ENCODE results near the gene PGBD1. TPM values are rescaled to one million over a fixed set of nuclear protein-coding genes. Genes with fewer than 3 reads are reported as not detected.
A peak's percentile ranks its signal among the peaks of the same experiment; 100 is the strongest.

PGBD1 gene
- total RNA-seq, 2 donors from 2014 or later, result 0.39 to 2.3 TPM

GRCh38 chr6:28343898-28344677 lies 62.7 kb downstream of the PGBD1 start:
- peaks cover 0 to 15% of the 10 kb centered on the region in 2 donors for H3K9me3 Mint-ChIP-seq
- ATAC-seq, result peak in 1 of 2 donors; percentile 22

GRCh38 chr6:28345201-28345600 lies 63.8 kb downstream of the PGBD1 start:
- DNase-seq (ENCODE audit: low spot score in 2 of 2) (no peak), ATAC-seq (no peak)
- H3K9me3 Mint-ChIP-seq, result peaks cover 0 to 11% of the 10 kb centered on the region in 2 donors
- no peak overlapping the region for H3K27ac Mint-ChIP-seq
- H3K36me3 Mint-ChIP-seq, result peaks cover 12 to 22% of the 10 kb centered on the region in 2 donors

More at GRCh38 chr6:28343898-28344677, 62.7 kb downstream of the PGBD1 start:
- peaks cover 4 to 22% of the 10 kb centered on the region in 2 donors for H3K36me3 Mint-ChIP-seq
- H3K27ac Mint-ChIP-seq, result no peak overlapping the region
- no peak for DNase-seq (ENCODE audit: low spot score in 2 of 2)

DNA sequence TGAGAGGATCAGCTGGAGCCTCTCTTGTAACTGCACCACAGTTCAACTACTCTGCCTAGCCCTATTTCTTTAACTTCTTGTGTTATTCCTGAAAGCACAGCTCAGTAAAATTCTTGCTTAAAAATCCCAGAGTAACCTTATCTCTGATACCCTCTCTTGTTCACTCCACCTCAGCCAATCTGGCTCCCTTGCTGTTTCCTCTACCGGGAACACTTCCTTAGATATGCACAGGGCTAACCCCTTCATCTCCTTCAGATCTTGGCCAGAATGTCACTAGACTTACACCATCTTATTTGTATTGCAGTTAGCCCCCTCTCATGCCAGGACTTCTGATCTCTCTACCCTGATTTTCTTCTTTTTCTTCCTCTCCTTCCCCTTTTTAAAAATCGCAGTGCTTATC lies 65.7 kb downstream of the PGBD1 start:
- Mint-ChIP-seq H3K27ac (no peak overlapping the region), H3K36me3 (peaks cover 7 to 14% of the 10 kb centered on the region in 2 donors), H3K9me3 (peaks cover 0 to 4% of the 10 kb centered on the region in 2 donors)
- DNase-seq (ENCODE audit: low spot score in 2 of 2) (no peak), ATAC-seq (no peak)

GRCh38 chr6:28349344-28349891 lies 68.0 kb downstream of the PGBD1 start:
- ATAC-seq (no peak), DNase-seq (ENCODE audit: low spot score in 2 of 2) (no peak)
- peak overlapping the region; percentile 91 to 96 for H3K27ac Mint-ChIP-seq
- H3K9me3 Mint-ChIP-seq, result no peaks in the 10 kb centered on the region
- peaks cover 7 to 14% of the 10 kb centered on the region in 2 donors for H3K36me3 Mint-ChIP-seq

DNA sequence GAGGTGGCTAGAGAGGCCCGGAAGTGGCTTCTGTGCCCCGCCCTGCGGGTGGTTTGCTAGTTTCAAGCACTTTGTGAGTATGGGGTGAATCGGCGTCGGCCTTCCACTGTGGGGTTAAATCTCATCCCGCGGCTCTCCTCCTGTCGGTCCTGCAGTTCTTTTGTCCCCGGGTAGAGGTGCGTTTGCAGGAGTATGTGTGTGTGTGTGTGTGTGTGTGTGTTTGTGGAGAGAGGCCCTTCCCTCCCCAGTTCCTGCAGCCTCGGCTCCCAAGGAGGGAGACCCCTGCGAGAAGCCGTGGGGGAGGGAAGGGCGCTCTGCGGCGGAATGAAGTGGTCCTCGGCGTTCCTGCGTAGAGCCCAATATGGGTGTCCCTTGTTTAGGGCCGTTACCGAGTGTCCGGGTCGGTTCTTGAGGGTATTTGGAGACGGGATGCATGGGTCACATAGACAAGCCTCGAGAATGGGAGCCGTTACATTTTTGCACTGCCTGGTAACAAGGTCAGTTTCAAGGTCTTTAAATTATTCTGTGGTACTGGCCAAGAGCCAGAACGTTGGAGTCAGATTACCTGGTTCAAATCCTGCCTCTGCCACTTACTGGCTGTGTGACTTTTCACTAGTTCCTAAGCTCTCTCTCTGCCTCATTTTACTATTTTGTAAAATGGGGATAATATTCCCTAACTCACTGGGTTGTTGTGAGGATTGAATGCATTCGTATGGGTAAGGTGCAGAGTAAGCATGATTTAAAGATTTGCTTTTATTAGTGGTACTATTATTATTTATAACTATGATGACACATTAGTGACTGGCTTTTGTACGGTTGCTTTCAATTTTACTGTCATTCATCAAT lies 68.7 kb downstream of the PGBD1 start, which contains the start of gene ZKSCAN3:
Gene ZKSCAN3, plus strand, starts transcription at position 56 of the 846 bp plus-strand sequence. CDS start 9,640 bp downstream, outside the sequence.
- Mint-ChIP-seq H3K9me3 (no peaks in the 10 kb centered on the region), H3K27ac (peak within 1 kb of the TSS; percentile 91 to 96), H3K36me3 (peaks cover 7 to 14% of the 10 kb centered on the region in 2 donors)
- DNase-seq (ENCODE audit: low spot score in 2 of 2) (peak; percentile 78 to 86), ATAC-seq (peak; percentile 98 to 100)

DNA sequence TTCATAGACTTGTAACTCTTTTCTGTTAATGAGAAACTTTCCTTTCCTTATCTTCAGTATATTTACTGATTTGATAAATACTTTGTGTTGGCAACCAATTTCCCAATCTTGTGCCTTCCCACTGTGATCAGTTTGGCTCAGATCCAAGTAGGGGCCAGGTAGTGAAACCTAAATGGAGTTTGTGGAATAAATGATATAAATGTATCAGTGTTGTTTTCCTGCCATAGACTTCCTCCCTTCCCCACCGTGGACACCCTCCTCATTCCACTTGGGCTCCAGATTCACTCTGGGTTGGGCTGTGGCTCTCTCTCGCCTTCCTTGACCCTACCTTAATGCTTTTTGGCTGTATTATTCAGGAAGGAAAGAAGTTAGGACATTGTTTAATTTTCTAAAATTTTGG lies 69.7 kb downstream of the PGBD1 start:
- Mint-ChIP-seq H3K27ac (peak overlapping the region in 1 of 2 donors; percentile 91), H3K36me3 (peaks cover 7 to 14% of the 10 kb centered on the region in 2 donors), H3K9me3 (no peaks in the 10 kb centered on the region)
- ATAC-seq (no peak), DNase-seq (ENCODE audit: low spot score in 2 of 2) (no peak)

DNA sequence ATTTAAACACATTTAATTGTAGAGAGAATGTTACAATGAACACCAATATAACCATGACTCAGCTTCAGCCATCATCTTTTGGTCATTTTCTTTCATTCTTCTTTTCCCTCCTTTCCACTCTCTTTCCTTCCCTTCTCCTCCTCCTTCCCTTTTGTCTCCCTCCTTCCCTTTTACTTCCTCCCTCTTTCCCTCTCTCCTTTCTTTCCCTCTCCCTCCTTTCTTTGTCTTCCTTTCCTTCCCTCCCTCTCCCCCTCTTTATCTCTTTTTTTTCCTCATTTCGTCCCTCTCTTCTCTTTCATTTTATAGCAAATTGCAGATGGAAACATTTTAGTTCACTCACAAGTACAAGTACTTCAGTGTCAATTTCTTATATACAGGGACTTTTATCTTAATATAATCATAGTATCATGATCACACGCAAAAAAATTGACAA lies 70.1 kb downstream of the PGBD1 start:
- ATAC-seq, result no peak
- peaks cover 7 to 14% of the 10 kb centered on the region in 2 donors for H3K36me3 Mint-ChIP-seq
- H3K9me3 Mint-ChIP-seq, result no peaks in the 10 kb centered on the region
- no peak for DNase-seq (ENCODE audit: low spot score in 2 of 2)
- peak overlapping the region in 1 of 2 donors; percentile 61 for H3K27ac Mint-ChIP-seq

Other genes with a start within 250 kb of the PGBD1 start
- 10 to 100 TPM in 1 of 2 donors, 1 to 10 TPM in 1; 2.1 to 35.7 TPM for gene ZNF165, start 201.0 kb upstream of the PGBD1 start, total RNA-seq
- 1 to 10 TPM; 3.3 to 3.5 TPM for gene ZSCAN16, start 157.0 kb upstream of the PGBD1 start, total RNA-seq
- gene ZKSCAN8, start 139.7 kb upstream of the PGBD1 start, total RNA-seq, result 10 to 100 TPM; 21.7 to 26.0 TPM
- 1 to 10 TPM; 1.6 to 2.6 TPM for gene ZSCAN9, start 56.3 kb upstream of the PGBD1 start, total RNA-seq
- gene ZKSCAN4, start 29.3 kb upstream of the PGBD1 start, total RNA-seq, result 1 to 10 TPM; 2.4 to 5.1 TPM
- gene NKAPL, start 22.3 kb upstream of the PGBD1 start, total RNA-seq, result not detected
- gene ZSCAN26, start 14.4 kb upstream of the PGBD1 start, total RNA-seq, result 1 to 10 TPM; 2.1 to 3.9 TPM
- gene ZSCAN31, start 54.6 kb downstream of the PGBD1 start, total RNA-seq, result 1 to 10 TPM in 1 of 2 donors, under 1 TPM in 1; 0.70 to 1.7 TPM
- 1 to 10 TPM; 3.0 to 4.8 TPM for gene ZKSCAN3, start 68.4 kb downstream of the PGBD1 start, total RNA-seq
- gene ZSCAN12, start 118.2 kb downstream of the PGBD1 start, total RNA-seq, result 1 to 10 TPM; 4.8 to 6.0 TPM
- gene ZSCAN23, start 161.9 kb downstream of the PGBD1 start, total RNA-seq, result 1 to 10 TPM; 1.3 to 2.4 TPM
- not detected for gene GPX6, start 234.2 kb downstream of the PGBD1 start, total RNA-seq
- not detected for gene GPX5, start 244.3 kb downstream of the PGBD1 start, total RNA-seq